Stimulated activated CD8-positive, alpha-beta memory T cell treated with anti-CD3 and anti-CD28 coated beads, Interleukin-7, amount 100 ng/mL, for 4 hours (primary cell): ENCODE results near the gene RHOXF2.
"Not testable (repeated sequence)": the region's sequence is repeated elsewhere in the genome, so short reads cannot be mapped to it uniquely, and the experiment has no call there.

Experiments used
- DNase-seq, 2 donors: peaks; one replicate each; pipeline ENCODE4 v3.0.0-alpha.2; 2020; ENCODE audit warnings: low read depth in 2 of 2

Gene RHOXF2, protein sequence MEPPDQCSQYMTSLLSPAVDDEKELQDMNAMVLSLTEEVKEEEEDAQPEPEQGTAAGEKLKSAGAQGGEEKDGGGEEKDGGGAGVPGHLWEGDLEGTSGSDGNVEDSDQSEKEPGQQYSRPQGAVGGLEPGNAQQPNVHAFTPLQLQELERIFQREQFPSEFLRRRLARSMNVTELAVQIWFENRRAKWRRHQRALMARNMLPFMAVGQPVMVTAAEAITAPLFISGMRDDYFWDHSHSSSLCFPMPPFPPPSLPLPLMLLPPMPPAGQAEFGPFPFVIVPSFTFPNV

DNA sequence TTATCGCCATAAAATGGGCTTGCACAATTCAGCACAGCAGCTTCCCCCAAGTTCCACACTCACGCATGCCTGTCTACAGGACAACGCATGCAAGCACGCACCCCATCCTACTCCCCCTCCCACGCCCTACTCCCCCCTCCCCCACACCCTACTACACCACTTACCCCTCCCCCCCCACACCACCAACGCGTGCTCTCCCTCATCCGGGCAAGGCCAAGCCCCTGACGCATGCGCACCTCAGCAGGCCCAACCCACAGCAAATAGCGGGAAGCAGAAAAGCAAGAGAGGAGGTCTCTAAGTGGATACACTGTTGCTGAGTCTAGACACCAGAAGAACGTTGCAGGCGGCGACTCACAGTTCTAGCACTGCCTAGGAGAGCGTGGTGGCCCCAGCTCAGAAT lies at the start of gene RHOXF2:
RHOXF2 (plus strand) TSS at position 301 of the 400 bp plus-strand sequence. CDS start 138 bp downstream, outside the sequence.
- not testable (repeated sequence) for DNase-seq

DNA sequence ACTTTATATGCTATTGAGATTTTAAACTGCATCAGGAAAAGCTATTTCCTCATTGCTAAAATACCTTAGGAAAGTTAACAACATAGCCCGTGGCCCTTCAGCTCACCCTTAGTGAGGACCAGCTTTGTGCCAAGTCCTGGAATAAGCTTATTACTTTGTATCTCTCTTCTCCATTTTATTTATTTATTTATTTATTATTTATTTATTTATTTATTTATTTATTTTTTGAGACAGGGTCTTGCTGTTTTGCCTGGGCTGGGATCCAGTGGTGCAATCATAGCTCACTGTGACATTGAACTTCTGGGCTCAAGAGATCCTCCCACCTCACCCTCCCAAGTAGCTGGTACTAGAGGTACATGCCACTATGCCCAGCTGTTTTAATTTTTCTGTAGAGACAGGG lies 49.0 kb upstream of the RHOXF2 start:
- DNase-seq: no peak

DNA sequence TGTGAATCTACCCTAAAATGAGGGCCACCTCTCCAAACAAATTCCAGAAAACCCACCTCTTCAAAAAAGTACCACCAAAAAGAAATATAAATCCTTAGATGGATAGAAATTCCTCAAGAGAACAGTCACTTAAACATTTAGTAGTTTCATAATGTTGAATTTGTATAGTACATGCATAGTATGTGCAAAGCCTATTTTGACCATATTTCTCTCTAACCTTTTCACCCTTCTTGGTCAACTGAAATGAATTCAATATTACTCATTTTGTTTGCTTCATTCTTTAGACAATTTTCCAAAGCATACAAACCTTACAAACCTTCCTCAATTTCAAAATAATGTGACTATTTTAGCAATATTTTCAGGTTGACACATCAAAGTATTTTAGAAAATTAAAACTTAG lies 46.8 kb upstream of the RHOXF2 start:
- DNase-seq: no peak

DNA sequence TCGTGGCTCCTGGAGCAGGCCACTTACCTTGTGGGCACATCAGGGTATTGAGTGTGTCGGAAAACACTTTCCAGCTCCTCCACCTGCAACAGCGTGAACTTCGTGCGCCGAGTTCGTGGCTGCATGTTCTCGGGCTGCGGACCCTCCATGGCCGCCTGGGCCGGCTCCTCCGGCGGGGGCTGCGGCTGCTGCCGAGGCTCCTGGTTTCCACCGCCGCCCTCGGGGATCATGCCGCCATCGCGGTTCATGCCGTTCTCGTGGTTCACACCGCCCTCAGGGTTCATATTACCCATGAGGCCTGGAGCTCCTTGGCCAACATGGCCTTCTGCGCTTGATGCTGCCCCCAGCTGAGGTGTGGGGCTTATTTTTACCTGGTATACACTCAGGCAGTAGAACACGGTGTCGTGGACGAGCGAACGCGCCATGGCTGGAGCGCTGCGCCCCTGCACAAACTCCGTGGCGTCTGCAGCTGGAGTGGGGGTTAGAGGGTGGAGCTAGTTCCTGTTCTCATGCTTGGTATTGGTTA lies 42.9 kb upstream of the RHOXF2 start, which contains the start of gene RHOXF1:
RHOXF1 (minus strand) TSS at position 476 of the 526 bp plus-strand sequence; CDS start at position 425, 51 bp downstream.
- no peak for DNase-seq

DNA sequence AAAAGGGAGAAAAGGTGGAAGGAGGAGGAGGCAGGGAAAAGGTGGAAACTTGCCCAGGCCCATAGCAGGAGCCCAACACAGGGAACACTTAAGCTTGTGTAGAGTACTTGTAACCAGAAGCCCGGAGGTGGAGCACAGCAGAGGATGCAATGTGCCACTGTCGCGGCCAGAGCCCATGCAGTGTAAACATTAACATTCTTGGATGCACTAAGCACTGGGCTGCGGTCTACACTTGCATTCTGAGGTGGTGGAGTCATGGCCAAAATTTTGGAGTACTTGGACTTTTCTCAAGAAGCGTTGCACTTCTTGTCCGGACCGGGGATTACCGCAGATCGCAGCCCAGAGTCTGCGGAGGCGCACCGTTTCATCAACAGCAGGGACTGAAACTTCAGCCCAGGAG lies 38.2 kb upstream of the RHOXF2 start:
- no peak for DNase-seq

DNA sequence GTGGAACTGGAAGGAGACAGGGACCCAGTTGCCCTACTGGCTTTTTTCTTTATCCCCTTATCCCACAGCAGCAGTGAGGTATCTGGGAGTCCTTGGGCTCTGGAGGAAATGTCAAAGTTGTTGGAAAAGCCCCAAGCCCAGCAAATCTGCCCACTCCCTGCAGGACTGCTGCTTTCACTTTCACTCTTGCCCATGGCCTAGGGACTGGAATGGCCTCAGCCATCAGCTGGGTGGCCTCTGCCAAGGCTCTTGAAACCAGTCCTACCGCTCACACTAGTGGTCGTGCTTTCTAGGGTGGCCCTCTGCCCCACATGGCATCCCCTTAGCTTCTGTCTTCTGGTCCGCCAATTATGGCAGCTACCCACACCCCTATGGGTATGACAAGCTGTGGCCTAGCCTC lies 33.0 kb upstream of the RHOXF2 start:
- no peak for DNase-seq

DNA sequence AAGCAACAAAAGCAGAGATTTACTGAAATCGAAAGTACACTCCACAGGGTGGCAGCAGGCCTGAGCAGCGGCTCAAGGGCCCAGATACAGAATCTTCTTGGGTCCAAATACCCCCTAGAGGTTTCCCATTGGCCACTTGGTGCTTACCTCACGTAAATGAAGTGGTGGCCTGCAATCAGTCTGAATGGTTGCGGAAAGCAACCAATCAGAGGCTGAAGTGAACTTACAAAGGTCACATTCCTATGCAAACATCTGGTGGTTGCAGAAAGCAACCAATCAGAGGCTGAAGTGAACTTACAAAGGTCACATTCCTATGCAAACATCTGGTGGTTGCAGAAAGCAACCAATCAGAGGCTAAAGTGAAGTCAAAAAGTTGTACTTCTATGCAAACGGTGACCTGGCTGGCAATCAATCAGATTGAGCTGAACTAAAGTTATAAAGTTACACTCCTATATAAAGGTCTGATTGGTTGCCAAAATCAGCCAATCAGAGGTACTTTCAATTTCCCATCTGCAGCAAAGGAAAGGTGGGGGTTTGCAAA lies 30.0 kb upstream of the RHOXF2 start:
- DNase-seq: not testable (repeated sequence)

DNA sequence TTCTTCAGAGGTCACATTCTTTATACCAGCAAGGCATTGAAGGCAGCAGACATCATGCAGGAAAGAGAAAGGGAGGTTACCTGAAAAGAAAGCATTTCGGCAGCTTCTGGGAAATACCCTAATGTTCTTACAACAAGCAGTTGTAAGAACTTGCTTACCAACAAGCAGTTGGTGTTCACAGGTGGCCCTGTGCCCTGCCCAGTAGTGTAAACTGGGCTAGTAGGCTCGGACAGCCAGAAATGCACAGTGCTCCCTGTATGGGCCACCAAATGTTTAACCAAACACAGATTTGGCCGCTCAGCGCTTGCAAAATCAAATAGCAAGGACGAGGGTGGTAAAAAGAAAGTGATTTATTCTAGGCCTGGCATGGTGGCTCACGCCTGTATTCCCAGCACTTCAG lies 22.3 kb upstream of the RHOXF2 start:
- no peak for DNase-seq

DNA sequence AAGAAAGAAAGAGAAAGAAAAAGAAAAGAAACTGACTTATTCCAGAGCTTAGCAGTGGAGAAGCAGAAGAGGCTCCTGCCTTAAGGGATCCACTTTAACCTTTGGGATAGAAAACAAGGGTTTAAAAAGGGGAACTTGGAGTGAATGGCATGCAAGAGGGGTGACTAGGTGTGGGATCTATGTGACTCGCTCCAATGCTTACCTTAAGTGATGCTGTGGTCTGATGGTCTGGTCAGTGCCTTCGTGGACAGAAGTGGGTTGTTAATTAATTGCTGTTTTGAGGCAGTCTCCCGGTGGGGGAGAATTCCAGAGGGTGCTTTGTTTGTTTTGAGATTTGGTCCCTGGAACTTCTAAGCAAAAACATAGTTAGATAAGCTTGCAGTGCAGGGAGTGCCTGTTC lies 21.6 kb upstream of the RHOXF2 start:
- no peak for DNase-seq

DNA sequence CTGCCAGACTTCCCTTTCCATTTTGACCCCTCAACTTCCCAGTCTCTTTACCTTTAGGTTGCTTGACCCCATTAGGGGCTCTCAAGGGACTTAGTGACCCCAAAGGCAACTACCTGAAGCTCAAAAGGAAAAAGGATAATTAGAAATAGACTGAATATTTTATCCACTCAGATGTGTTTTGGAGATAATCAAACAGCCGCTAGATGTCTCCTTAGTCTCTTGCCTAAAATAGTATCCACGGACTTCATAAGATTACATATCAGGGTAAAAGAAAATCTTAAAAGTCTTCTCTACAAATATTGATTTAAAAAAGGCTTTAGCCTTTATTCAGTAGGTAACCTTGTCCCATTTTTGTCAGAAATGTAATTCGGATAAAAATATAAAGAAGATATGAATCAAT lies 21.0 kb upstream of the RHOXF2 start:
- DNase-seq: no peak

DNA sequence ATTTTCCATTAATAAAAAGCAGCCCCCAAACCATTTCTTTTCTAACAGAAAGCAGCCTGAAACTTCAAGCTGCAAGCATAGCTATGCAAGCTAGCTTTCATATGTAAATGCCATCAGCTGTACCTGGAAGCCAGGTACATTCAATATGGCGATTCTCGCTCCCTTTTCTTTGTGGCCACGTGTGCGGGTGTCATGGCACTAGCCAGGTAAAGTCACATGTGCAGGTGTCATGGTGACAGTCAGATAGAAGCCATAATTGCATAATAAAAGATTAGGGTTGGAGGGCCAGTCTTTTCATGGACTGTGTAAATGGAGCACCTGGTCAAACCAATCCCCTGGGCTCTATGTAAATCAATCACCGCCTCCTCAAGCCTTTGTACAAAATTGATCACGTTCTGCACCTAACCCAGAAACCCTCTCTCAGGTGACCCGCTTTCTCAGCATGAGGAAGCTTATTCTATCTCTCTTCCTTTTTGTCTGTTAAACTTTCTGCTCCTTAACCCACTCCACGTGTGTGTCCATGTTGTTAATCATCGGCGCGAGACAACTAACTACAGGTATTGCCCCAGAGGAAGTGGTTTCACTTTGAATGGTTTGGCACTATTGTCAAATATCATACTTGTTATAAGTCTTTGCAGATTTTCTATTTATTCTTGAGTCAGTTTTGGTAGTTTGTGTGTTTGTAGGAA lies 18.0 kb upstream of the RHOXF2 start:
- no peak for DNase-seq

DNA sequence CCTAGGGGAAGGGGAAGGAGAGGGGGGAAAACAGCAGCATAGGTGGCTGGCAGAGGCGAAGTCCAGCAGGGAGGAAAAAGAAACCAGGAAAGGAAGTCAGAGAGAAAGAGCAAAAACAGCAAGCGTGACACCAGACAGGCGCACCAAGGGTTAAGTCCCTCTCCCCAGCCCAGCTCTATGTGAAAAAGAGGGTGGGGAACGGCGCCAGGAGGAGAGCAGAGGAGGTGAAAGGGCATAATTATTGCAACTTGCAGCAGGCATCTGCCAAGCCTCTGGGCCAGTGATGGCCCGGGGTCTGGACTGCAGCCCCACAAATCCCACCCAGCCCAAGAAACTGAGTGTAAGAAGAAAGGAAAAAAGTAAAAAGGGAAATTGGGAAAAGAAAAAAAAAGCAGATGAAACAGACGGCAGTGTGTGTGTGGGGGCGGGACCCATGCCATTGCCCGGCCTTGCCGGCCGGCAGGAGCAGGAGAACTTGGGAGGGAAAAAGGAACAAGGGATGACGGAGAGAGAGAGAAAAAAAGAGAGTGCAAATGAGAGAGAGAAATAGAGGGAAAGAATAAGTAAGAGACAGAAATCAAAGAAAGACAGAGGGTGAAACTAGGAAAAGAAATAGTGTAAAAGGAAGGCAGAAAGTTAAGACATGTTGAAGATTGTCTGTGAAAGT lies 14.1 kb upstream of the RHOXF2 start:
- DNase-seq: no peak

DNA sequence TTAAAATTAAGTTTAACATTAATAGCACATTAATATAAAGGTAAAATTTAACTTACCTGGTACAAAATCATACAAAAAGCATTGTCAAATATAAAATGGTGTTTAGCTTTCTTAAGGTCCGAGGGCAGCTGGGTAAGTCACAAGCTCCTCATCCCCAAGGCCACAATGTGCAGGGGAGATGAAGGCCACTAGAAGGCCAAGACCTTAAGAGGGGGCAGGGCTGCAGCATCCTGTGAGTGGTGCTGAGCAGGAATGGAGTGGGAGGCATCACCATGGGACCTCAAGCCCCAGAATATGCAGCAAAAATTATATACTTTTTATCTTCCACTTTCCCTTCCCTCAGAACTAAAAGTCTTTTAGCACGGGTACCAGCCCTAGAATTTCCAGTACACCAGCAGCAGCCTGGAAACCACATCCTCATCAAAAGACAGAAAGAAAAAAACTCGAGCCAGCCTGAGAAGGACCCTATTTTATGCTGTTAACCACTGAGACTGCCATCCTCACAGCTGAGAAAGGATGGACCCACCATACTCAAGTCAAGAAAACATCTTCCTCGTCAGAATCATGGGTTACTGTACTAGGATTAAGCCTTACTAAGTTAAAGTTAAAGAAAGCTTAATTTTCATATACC lies 13.0 kb upstream of the RHOXF2 start:
- DNase-seq: no peak

DNA sequence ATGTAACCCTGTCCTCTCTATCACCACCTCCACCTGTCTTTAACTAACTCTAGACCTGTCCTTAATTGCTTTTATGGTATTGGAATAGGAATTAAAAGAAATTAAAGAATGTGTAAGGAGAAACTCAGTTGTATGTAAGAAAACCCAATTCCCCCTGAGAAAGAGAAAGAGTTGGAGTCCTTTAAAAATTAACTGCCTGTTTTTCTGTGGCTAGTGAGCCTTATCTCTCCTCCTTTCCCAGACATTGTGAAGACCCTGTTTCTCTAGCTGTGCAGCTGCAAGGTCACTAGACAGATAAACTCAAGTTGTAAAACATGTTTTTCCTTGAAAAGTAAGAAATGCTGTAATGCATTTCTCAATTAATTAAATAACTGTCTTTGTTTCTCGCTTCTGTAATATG lies 12.1 kb upstream of the RHOXF2 start:
- DNase-seq: not testable (repeated sequence)

DNA sequence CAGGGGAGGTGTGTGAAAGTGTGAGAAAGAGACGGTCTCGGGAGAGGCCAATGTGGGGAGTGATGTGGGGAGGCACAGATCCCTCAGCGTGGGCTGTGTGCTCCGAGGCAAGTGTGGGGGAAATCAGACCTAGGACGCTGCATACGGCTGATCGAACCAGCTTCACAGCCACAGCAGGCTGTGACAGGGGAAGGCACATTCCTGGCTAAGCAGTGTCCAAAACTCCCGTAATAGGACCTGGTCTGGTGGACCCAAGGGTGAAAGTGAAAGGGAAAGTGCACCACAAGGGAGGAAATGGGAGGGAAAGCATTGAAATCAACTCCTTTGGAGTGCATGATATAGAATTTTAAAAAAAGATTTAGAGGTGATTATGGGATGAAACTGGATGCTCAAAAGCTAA lies 10.9 kb upstream of the RHOXF2 start:
- DNase-seq: no peak

DNA sequence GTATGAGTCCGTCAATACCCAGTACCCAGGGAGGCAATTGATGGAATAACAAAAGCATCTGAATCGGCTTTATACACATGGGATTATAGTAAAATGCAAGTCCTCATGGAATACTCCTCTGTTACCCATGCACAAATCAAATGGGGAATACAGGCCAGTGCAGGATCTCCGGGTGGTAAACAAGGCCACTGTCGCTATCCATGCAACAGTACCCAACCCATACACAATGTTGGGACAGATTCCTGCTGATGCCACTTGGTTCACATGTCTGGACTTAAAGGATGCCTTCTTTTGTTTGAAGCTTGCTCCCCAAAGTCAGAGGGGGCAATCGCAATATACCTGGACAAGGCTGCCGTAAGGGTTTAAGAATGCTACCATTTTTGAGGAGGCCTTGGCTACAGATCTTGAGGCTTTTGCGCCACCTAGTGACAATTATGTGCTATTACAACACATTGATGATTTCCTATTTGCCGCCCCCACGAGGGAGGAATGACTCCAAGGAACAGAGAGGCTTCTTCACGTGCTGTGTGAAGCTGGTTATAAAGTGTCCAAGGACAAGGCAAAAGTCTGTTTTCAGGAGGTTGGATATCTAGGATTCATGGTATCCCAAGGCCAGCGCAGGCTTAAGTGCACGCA lies 8.2 kb upstream of the RHOXF2 start:
- DNase-seq: not testable (repeated sequence)

DNA sequence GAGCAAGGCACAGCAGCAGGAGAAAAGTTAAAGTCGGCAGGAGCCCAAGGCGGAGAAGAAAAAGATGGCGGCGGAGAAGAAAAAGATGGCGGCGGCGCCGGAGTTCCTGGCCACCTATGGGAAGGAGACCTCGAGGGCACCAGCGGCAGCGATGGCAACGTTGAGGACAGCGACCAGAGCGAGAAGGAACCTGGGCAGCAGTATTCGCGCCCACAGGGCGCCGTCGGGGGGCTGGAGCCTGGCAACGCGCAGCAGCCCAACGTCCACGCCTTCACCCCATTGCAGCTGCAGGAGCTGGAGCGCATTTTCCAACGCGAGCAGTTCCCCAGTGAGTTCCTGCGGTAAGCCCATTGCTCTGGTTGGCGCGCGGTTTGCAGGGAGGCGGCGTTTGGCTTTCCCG lies 673 bp downstream of the RHOXF2 start:
- not testable (repeated sequence) for DNase-seq

DNA sequence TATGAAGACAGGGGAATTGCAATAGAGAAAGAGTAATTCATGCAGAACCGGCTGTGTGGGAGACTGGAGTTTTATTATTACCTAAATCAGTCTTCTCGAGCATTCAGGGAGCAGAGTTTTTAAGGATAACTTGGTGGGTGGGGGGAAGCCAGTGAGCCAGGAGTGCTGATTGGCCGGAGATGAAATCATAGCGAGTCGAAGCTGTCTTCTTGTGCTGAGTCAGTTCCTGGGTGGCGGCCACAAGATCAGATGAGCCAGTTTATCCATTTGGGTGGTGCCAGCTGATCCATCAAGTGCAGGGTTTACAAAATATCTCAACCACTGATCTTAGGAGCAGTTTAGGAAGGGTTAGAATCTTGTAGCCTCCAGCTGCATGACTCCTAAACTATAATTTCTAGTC lies 34.8 kb downstream of the RHOXF2 start:
- not testable (repeated sequence) for DNase-seq

DNA sequence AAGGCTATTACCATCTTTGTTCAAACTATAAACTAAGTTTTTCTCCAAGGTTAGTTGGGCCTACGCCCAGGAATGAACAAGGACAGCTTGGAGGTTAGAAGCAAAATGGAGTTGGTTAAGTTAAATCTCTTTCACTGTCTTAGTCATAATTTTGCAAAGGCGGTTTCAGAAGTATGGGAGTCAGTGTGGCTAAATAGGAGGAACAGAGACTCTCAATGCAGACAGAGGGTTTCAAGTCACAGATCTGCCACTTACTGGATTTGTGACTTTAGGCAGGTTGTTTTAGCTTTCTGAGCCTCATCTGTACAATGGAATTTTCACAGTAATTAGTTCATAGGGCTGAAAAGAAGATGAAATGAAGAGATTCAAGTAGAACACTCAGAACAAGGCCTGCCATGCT lies 35.3 kb downstream of the RHOXF2 start:
- not testable (repeated sequence) for DNase-seq

DNA sequence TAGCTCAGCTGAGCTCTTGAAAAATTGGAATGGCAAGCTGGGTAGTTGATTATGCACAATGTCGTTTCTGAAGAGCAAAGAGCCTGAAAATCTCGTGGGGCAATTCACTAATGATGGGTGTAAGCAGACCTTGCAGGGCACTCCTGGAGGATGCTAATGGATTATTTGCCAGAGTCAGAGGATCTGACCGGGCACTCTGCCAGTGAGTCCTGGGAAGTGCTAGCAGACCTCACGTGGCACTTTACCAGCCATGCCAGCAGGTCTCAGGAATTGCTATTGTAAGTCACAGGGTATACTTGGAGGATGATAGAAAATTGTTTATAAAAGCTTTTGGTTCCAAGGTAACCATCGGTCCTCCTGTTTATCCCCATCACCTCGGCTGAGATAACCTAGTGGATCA lies 37.4 kb downstream of the RHOXF2 start:
- DNase-seq: not testable (repeated sequence)

DNA sequence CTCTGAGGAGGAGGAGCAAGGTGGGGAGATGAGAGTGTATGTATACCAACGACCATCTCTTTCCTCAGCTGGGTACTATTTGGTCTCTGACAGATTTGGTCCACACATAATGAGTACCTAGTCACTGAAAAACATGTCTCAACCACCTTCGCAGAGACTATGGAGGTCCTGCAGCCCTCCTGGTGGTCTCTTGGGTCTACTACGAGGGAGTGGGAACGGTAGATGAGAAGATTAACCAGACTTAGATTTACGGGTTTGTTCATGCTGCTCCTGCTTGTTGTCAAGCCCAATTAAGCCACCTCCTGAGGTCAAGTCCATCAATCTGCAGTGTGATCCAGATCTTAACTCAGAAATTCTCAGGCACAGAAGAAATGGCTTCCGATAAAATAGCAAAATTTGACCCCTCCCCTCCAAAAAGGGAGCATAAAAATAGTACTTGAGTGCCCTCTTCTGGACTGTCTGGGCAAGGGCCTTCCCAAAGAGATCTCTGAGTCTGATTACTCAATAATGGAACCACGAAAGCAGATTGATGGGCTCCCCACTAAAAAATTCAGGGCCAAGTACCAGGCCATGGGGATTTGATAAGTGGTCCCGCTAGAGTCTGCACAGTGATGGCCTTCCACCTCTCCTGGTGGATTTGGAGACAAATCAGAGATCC lies 38.3 kb downstream of the RHOXF2 start:
- not testable (repeated sequence) for DNase-seq
